ENCODE results near the gene CLTA.
"Not testable (repeated sequence)": the region's sequence is repeated elsewhere in the genome, so short reads cannot be mapped to it uniquely, and the experiment has no call there.

The CLTA gene

GRCh38 chr9:36158917-36159316 lies 31.8 kb upstream of the CLTA start:
- DNase-seq (ENCODE audit: low read depth, low spot score) = no peak

GRCh38 chr9:36159509-36159908 lies 31.2 kb upstream of the CLTA start:
- DNase-seq (ENCODE audit: low read depth, low spot score) = not testable (repeated sequence)

- DNase-seq (ENCODE audit: low read depth, low spot score) = not testable (repeated sequence)
Observed at GRCh38 chr9:36160126-36160525, 30.6 kb upstream of the CLTA start.

GRCh38 chr9:36161187-36161586 lies 29.5 kb upstream of the CLTA start:
- DNase-seq (ENCODE audit: low read depth, low spot score) = peak; percentile 40

- DNase-seq (ENCODE audit: low read depth, low spot score) = no peak
Observed at GRCh38 chr9:36162211-36162738, 28.4 kb upstream of the CLTA start.

GRCh38 chr9:36163049-36163785 lies 27.5 kb upstream of the CLTA start:
- peak; percentile 94 for DNase-seq (ENCODE audit: low read depth, low spot score)

- DNase-seq (ENCODE audit: low read depth, low spot score) = peak; percentile 51
Observed at GRCh38 chr9:36163786-36164170, 26.9 kb upstream of the CLTA start.

GRCh38 chr9:36164372-36164771 lies 26.3 kb upstream of the CLTA start:
- no peak for DNase-seq (ENCODE audit: low read depth, low spot score)

GRCh38 chr9:36164989-36165388 lies 25.7 kb upstream of the CLTA start:
- no peak for DNase-seq (ENCODE audit: low read depth, low spot score)

- DNase-seq (ENCODE audit: low read depth, low spot score) = peak; percentile 47
Observed at GRCh38 chr9:36165826-36166167, 24.9 kb upstream of the CLTA start.

GRCh38 chr9:36166168-36166927 lies 24.4 kb upstream of the CLTA start:
- peak; percentile 95 for DNase-seq (ENCODE audit: low read depth, low spot score)

- DNase-seq (ENCODE audit: low read depth, low spot score) = no peak
Observed at GRCh38 chr9:36169166-36169565, 21.6 kb upstream of the CLTA start, which contains the start of gene CCIN. Gene CCIN (plus strand): TSS chr9:36169388. CDS start chr9:36169503, 115 bp downstream.

GRCh38 chr9:36169708-36170107 lies 21.0 kb upstream of the CLTA start:
- DNase-seq (ENCODE audit: low read depth, low spot score) = no peak

GRCh38 chr9:36170531-36170930 lies 20.2 kb upstream of the CLTA start:
- no peak for DNase-seq (ENCODE audit: low read depth, low spot score)

- no peak for DNase-seq (ENCODE audit: low read depth, low spot score)
Observed at GRCh38 chr9:36173861-36174260, 16.9 kb upstream of the CLTA start.

- no peak for DNase-seq (ENCODE audit: low read depth, low spot score)
Observed at GRCh38 chr9:36174271-36174670, 16.4 kb upstream of the CLTA start.

GRCh38 chr9:36174731-36175130 lies 16.0 kb upstream of the CLTA start:
- no peak for DNase-seq (ENCODE audit: low read depth, low spot score)

- not testable (repeated sequence) for DNase-seq (ENCODE audit: low read depth, low spot score)
Observed at GRCh38 chr9:36175209-36175608, 15.5 kb upstream of the CLTA start.

- DNase-seq (ENCODE audit: low read depth, low spot score) = not testable (repeated sequence)
Observed at GRCh38 chr9:36176496-36176895, 14.2 kb upstream of the CLTA start.

GRCh38 chr9:36177571-36177970 lies 13.2 kb upstream of the CLTA start:
- DNase-seq (ENCODE audit: low read depth, low spot score) = no peak

GRCh38 chr9:36180243-36180642 lies 10.5 kb upstream of the CLTA start:
- not testable (repeated sequence) for DNase-seq (ENCODE audit: low read depth, low spot score)

GRCh38 chr9:36187414-36187813 lies 3.3 kb upstream of the CLTA start:
- peak; percentile 72 for DNase-seq (ENCODE audit: low read depth, low spot score)

GRCh38 chr9:36188212-36188611 lies 2.5 kb upstream of the CLTA start:
- no peak for DNase-seq (ENCODE audit: low read depth, low spot score)
